Islet of Langerhans (tissue), 1 donor: ENCODE measurements around the gene NELFA.

Experiments
- FAIRE-seq: peaks from one replicate; lab custom pipeline; 2011; peaks lifted over from hg19 to GRCh38; lab: Jason Lieb, UNC

Gene NELFA

DNA sequence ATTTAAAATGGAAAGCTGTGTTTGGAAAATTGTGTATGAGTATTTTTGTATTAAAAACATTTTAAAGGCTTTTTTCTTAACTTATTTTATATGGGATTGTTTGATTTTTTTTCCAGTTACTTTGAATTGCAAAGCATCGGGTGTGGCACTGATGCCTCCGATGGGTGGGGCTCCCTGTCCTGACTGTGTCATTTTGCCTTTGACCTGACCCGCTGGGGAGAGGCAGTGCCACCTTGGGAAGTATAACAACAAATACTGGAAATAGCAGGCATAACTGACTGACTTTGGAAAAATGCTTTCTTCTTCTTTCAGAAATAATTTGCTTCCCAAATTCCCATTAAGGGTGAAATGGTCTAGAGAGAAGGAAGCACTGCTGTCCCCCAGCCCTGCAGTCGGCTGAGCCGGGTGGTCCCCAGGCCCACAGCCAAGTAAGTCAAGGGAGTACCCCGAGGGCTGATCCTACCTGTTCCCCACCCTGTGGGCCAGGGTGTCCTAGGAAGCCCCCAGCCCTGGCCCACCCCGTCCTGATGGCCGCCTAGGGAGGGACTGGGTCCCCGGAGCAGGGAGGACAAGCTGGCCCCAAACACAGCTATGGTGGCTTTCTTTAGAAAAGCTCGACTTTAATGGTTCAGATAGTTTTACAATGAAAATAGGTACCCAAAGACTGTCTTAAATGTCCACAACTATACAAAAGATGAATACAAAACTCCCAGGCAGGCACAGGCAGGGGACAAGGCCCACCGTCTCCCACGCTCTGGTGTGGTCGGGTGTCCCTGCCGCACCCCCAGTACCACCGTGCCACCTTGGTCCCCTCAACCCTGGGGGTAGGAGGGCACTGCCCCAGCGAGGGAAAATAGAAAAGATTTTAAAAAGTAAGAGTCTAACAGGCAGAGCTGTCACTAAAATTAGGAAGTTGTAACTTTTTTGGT lies 26.4 kb downstream of the NELFA start:
- FAIRE-seq = no peak

DNA sequence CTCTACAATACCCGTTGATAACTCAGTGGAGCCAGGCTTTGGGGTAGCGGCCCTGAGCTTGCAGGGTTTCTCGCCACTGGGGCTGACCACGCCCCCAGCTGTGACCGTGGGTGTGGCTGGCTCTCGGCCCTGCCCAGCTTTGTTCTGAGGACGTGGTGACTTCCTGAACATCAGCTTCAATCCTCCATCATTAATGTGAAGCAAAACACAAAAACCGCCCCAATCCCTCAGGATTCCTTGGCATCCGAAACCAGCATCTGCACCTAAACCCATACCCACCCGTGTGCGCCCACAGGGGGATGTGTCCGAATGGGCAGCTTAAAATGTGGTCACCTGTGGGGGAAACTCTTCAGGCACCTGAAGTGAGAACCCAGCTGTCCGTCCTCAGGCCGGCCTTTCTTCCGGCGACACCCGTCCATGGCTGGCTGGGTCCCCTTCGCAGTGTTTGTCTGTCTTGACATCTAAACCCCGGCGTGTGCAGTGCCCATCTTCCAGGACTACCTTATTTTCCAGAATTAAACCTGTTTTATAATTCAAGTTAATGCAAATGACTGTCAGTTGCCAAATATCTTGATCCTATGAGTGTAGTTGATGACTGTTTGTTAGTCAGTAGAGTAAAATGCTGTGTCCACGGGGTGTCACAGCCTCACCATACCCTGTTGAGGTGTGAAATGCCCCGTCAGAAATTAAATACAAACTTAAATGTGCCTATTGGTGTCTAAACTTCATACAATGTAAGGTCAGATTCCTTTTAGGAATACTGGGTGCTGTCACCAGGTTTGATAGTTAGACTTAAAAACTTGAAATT lies 27.3 kb downstream of the NELFA start:
- no peak for FAIRE-seq

DNA sequence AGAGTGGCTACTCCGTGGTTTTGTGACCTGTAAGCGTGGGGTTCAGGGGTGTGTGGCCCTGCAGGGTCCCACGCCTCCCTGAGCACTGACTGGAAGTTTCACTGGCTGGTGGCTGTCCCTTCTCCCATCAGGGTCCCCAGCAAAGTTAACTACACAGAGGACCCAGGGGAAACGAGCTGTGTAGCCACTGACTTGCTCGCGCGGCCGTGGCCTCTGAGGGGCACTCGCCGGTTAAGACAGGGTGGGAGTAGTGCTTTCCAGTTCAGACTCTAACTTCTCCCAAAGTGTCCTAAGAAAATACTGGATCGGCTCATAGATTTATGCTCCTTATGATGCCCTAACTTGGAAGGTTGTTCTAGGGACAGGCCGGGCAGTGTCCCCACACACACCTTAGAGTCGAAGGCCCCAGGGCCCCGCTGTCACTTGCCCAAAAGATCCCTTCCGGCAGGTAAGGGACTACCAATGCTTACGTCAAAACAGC lies 28.2 kb downstream of the NELFA start:
- FAIRE-seq = no peak

DNA sequence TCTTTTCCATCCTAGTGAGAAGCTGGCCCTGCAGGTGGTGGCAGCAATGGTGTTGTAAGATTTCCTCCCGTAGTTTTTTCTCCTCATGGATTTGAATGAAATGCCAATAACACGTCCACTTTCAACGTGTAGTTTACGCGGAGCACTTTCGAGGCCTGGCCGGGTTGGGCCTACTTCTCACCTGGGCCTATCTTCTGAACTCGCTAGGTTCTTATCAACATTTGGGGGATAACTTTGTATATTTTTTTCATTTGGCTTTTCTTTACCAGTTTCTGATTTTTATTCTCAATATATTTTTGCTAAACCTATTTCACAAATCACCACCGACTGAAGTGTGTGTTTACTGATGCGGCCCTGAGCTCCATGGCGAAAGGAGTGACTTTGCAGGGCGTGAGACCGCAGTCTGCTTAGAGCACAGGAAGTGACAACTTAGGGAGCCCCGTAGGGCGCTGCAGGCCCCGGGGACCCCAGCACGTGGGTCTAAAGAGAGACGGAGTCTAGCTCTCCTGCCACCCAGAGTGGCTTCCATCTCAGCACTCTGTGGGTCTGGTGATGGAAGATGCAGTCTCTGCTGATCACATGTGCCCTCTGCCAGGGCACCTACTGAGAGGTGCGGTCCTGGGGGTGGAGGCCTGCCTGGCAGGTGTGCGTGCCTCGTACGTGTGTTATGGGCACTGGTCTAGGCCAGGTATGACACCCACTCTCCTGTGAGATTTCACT lies 29.1 kb downstream of the NELFA start:
- FAIRE-seq = no peak

DNA sequence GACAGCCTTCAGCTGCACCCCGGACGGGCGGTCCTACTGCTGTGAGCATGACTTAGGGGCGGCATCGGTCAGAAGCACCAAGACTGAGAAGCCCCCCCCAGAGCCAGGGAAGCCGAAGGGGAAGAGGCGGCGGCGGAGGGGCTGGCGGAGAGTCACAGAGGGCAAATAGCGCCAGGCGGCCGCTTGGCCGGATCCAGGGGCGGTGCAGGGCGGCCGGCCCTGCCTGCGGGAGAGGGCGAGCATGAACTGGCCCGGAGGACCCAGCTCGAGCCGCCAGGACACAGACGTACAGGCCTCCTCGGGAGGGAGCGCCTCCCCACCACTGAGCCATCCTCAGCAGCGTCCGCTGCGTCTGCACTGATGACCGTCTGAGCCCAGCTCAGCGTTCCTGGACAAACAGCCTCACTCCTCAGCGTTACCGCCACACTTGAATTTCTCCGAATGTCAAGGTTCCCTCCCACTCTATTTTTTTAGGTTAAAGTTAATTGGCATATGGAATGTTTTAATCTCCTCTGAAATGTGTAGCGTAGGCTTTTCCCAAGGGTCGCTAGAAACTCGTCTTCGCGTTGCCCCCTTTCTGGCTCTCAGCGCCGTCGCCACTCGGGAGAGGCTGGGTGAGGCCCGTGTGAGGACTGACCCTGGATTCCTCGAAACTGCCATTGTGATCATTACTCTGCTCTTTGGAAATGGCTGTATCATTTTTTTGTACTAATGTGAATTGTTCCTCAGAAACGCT lies 29.9 kb downstream of the NELFA start:
- no peak for FAIRE-seq

DNA sequence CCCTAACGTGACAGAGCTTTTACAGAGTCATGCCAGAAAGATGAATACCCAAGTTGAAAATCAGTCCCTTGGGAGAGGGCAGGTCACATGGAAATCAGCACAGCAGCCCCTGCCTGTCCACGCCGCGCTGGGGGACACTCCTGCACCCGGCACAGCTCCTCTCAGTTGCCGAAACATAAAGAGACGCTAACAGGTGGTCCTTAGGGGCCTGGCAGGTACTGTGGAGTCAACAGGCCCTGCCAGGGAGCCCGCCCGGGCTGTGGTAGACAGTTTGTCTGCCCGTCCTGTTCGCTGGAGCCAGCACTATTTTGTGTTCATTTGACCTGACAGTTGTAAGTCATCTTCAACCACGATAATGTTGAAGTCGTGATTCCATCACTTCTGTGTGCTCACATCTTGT lies 30.5 kb downstream of the NELFA start:
- FAIRE-seq = no peak

DNA sequence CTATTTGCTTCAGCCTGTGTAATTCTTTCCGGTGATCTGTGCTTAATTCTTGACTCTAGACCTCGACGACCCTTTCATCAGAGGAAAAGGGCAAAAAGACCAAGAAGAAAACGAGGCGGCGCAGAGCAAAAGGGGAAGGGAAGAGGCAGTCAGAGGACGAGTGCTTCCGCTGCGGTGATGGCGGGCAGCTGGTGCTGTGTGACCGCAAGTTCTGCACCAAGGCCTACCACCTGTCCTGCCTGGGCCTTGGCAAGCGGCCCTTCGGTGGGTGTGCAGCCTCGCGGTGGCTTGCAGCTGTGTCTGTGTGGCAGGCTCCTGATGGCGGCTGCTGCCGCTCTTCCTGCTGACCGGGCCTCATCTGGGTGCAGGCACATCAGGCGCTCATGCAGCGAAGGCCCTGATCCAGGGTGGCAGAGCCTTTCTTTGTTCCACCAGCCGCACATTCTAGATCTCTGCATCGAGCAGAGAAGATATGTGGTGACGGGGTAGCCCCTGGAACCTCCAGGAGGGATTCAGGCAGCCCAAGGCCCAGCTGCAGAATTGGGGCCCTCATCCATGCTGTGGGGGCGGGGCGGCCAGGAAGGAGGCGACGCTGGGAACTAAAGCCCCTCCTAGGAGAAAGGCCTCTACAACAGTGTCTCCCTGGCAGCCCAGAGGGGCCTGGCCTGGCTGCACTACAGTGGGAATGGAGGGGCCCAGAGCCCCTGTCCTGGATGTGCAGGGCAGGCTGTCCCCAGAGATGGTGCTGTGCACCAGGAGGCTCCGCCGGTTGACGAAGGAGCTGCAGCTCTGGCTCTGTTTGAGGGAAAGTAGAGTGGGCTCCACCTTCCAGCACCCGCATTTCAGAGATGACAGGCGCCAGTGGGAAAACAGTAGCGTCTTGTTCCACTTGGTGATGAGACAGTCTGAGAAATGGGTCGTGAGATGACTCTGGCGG lies 32.1 kb downstream of the NELFA start:
- no peak for FAIRE-seq

DNA sequence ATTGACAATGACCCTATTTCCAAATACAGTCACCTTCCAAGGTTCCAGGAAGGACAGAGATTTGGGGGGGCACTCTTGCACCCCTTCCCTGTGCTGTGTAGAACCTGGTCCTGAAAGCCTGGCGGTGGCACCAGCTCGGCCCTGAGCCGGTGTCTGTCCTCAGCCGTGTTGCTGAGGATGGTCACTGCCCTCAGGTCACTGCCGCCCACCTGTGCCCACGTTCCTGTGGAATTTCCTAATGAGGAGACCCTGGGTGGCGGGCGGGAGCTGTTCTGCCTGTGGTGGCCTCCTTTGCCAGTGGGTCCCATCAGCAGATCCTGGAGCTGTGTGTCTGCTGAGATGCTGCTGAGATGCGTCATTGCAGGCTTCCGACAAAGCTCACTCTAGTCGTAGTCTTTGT lies 32.9 kb downstream of the NELFA start:
- FAIRE-seq = no peak

DNA sequence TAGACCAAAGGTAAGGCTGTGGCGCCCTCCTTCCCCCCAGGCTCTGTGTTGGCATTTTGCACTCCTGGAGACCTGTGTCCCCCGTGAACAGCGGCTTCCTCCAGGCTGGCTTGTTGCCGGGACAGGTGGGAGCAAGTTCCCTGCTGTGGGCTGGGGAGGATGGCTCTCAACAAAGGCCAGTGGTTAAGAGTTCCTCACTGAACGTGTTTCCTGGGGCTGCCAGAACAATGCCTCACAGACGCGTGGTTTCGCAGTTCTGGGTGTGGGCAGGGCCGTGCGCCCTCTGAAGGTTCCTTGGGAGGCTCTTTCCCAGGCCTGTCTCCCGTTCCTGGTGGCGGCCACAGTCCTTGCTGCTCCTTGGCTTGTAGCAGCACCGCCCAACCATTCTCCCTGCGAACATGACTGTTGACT lies 33.4 kb downstream of the NELFA start:
- no peak for FAIRE-seq

DNA sequence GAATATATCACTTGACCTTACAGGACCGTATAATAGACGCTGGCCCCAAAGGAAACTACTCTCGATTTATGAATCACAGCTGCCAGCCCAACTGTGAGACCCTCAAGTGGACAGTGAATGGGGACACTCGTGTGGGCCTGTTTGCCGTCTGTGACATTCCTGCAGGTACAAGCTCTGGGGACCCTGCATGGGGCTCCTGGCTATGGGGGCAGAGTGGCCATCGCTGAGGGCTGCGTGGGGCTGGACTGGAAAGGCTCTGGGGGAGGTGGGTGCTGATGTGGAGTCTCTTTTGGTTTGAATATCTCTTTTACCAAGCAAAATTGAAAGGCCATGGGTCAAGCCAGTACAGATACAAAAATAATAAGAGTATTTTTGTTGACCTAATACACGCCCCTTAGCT lies 33.9 kb downstream of the NELFA start:
- no peak for FAIRE-seq

DNA sequence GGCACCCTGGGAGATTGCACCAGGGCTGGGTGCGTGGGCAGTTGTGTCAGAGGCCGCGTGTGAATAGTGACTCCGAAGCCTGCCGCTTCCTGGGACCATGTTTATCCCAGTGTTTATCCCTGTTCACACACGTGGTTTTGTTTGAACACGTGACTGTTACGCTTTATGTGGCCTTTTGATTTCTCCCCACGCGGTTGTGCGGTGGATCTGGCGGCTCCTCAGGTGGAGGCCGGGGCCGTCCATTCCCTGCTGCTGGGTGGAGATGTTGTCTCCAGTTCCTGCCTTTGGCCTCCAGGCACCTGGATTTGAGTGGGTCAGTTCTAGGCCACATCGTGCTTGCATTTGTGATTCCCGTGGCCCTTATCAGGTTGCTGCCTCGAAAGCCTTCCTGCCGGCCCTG lies 35.1 kb downstream of the NELFA start:
- no peak for FAIRE-seq

DNA sequence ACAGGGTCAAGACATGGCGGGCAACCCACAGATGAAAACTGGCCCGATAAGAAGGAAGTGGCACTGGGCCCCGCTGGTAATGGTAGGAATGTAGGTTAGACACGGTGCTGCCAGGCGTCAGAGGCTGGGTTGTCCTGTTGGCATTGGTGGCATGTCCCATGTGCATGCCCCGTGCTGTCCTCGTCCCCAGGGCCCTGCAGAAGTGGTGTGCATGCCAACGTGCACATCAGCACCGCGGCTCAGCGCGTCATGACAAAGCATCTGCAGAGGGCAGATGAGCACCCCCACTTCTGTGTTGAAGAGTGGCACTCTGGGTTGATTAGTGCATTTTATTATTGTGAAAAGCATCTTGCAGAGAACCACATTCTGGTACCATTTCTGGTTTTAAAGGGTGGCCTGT lies 35.6 kb downstream of the NELFA start:
- no peak for FAIRE-seq

DNA sequence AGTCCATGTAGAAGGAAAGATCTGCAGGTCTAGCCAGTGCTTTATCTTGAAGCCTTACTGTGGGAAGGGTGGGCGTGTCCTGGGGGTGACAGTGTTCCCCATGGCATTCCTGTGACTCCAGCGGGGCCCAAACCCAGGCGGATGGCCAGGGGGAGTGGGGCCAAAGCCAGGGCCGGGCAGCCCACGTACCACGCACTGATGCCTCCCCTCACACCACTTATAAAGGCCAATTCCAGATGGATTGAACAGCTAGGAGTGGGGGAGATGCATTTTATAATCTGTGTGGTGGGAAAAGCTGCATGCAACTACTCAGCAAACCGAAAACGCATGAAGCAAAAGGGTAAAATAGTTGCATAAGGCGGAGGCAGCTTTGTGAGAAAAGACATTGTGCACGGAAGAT lies 36.4 kb downstream of the NELFA start:
- no peak for FAIRE-seq

DNA sequence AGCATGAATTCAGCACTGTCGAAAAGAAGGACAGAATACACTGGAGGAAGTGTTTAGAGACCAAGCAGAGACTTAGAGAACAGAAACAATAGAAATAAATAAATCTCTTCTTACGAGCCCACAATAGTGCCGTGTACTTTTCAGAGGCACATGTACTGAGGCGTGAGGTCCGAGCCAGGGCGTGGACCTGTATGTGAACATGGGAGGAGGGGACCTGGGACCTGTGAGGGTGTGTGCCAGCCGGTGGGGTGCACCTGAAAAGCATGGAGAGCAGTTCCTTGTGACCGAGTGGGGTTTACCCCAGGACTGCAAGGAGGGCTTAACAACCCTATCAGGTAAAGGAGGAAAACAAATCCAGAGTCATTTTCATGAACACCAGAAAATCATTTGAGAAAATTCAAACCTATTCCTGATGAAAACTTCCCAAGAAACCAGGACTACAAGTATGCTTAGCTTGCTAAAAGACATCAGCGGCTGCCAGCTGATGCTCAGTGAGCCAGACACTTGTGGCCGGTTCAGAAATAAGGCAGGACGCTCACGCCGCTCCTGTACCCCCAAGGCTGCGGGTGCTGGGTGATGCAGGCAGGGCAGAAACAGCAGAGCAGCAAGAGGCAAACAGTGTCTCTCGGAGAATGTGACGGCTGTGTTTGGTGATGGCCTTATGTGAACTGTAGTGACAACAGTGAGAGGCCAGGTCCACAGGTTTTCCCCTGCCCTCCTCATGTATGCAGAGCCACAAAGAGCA lies 37.1 kb downstream of the NELFA start:
- FAIRE-seq = no peak

DNA sequence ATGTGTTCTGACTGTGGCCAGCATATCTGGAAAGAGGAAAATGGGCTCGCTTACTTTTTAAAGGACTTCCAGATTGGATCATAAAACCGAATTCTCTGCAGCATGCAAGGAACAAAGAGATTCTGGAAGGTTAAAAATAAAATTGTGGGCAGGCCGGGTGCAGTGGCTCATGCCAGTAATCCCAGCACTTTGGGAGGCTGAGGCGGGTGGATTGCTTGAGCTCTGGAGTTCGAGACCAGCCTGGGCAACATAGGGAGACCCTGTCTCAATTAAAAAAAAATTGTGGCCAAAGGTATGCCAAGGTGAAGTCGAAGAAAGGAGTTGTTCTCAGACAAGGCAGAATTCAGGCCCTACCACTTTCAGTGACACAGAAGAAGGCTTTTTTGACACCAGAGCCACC lies 37.8 kb downstream of the NELFA start:
- no peak for FAIRE-seq

DNA sequence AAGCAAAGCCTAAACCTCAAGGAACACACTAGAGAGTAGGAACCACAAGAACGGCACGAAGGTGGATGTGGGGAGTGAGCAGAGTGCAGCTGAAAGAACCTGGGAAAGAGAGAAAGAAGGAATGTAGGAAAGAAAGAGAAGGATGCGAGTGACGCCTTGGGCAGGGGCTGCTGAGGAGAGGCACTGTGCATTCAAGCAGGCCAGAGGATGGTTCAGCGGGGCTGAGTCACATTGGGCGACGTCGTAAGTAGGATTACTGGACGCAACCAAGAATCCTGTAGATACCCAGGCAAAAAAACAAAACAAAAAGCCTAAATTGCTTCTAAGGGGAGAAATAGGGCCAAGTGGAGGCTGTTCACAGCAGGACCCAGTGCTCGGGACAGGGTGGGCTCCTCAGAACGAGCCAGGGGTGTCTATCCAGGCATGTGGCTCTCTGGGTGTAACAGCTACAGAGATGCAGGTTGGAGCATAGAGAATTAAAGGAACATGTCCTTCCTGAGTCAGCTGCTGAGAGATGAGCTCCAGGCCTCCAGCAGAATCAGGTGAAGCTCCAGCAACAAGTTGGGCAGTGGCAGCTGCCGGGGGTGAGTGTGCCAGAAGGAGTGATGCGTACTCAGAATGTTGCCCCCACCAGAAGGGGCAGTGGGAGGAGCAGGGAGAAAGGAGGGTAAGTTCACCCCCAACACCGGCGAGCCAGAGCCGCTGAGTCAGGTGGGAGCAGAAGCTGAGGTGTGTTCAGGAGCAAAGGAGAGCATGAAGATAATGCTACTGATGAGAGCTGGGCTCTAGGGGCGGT lies 38.6 kb downstream of the NELFA start:
- no peak for FAIRE-seq

DNA sequence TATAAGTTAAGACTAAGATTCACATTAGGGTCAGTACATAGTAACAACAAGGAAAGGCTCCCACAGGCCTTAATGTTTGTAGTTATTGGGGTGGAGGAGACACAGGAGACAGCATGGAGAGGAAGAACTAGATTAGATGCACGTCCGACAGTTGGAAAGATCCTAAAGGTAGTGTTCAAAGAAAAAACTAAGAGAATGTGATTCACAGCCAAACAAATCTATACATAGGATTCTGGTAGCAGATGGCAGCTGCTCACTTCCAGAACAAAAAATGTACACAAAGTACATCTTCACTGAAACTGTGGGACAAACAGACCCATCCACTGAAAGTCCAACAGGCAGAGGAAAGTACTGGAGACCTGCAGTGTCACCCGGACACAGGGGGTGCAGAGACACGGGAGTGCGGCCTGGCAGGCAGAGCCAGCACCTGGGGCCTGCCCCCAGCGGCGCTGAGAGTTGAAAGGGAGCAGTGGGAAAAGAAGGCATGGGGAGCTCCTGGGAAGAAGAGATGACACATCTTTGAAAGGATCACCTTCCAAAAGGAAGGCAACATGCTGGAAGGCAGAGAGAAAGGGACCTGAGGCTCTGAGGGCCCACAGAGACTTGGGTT lies 40.0 kb downstream of the NELFA start:
- no peak for FAIRE-seq

DNA sequence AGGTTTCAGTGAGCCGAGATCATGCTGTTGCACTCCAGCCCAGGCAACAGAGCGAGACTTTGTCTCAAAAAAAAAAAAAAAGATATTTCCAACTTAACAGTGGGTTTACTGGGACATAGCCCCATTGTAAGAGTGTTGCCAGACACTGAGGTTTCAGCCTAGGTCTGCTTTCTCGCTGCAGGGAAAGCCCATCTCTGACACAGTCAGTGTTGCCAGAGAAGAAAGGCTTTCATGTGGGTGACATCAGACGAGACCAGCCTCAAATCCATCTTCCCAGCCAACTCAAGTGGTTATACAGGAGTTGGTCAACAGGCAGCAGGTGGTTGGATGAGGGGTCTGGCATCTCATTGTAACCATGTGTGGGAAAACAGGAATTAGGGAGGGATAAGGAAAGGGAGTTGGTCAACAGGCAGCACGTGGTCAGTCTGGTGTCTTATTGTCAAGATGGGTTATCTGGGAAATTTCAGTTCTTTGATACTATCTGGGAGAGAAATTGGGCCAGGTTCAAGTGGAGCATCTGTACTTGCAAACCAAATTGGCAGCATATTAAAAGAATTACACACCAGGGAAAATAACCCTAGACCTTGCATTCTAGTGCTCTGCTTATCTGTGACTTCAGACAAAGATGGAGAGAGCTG lies 41.1 kb downstream of the NELFA start:
- no peak for FAIRE-seq
